PC-9 (cell line): ENCODE measurements around the gene THADA.

Experiments
- CTCF ChIP-seq: fragments of 200-600 bp; sonication (generic); conservative IDR thresholded peaks from 2 replicates; pipeline ENCODE4 v1.6.1; 2017; ENCODE audit warnings: mixed run types, antibody characterized with exemption, mild to moderate bottlenecking, moderate library complexity
- EZH2 ChIP-seq: fragments of 200-600 bp; sonication (generic); IDR thresholded peaks from 2 replicates; pipeline ENCODE4 v1.8.0; 2017; ENCODE audit warnings: antibody characterized with exemption, low read depth

DNA sequence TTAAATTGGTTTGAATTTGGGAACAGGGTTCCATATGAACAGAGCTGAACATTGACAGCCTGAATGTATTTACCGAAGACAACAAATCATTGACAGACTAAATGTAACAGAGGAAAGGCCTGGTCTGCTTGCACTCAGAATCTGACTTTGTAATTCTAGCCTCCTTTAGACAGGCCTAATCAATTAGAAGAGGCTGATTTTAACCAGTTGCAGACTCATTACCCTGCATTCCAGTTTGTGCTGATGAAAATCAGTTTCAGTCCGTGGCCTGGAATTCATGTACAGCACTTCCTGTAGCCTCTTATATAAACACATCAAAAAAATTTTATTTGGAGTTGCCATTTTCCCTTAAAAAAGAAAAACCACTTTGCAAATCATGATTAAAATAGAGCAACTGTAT is 276.3 kb downstream of the THADA start:
- TF ChIP-seq CTCF = no peak
- no peak for TF ChIP-seq EZH2
